ENCODE results near the gene CNTNAP2.

DNA sequence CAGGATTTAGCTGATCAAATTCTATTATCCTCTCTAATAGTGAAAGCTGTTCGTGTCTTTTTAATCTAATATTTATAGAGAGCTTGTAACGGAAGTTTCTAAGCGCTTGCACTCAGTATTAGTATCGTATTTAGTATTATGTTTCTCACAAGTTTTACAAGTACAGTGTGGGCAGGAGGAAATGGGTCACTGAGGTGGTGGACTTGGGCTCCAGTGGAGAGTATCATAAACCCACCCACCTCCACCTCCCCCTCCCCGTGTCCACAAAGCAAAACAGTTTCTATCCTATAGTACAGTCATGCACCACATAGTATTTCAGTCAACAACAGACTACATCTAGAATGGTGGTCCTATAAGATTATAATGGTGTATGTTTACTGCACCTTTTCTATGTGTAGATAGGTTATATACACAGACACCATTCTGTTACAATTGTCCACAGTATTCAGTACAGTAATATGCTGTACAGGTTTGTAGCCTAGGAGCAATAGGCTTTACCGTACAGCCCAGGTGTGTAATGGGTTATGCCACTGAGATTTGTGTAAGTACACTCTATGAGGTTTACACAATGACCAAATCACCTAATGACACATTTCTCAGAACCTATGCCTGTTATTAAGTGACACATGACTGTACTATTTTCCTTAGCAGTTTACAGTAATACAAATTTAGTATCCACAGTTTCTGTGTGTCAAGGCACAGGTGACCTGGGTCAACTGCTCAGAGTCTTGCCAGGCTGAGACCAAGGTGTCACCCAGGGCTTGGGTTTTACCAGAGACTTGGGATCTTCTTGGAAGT is 1452.7 kb downstream of the CNTNAP2 start:
- TF ChIP-seq GATA3 (IDR thresholded peaks at IDR 0.05; ENCODE audit: low read depth, low read length) (no peak), GATA2 (IDR thresholded peaks at IDR 0.05; ENCODE audit: low read depth, low read length) (no peak)
